ENCODE results near the gene TFAP2B. TPM values are rescaled to one million over a fixed set of nuclear protein-coding genes. Genes with fewer than 3 reads are reported as not detected.

The TFAP2B gene
- total RNA-seq, 1 experiment from 2014 or later, result not detected

GRCh38 chr6:50837589-50838445, 19.1 kb downstream of the TFAP2B start:
- Histone ChIP-seq H4K20me1 (ENCODE audit: control insufficient read depth, insufficient read depth, insufficient read length) (no peaks in the 10 kb centered on the region), H2BK120ac (ENCODE audit: low read depth, low read length, poor library complexity, severe bottlenecking) (no peak overlapping the region), H3K18ac (ENCODE audit: insufficient read length, low read depth, low read length) (no peak overlapping the region), H3K79me1 (ENCODE audit: insufficient read depth, low read depth, low read length, poor library complexity, severe bottlenecking) (no peaks in the 10 kb centered on the region), H3K27ac (ENCODE audit: insufficient read length, low read depth, low read length) (no peak overlapping the region), H2AK5ac (ENCODE audit: insufficient read length, low read length) (no peak overlapping the region), H3K23me2 (ENCODE audit: insufficient read length, low read depth, low read length, poor library complexity, severe bottlenecking) (peaks cover 4% of the 10 kb centered on the region), H3K9ac (ENCODE audit: extremely low read depth, insufficient read length, low read length) (no peak overlapping the region), H4K91ac (ENCODE audit: insufficient read length, low read depth, low read length) (no peak overlapping the region), H2BK5ac (ENCODE audit: insufficient read length, low read length) (no peak overlapping the region), H3K23ac (ENCODE audit: insufficient read length, low read depth, low read length) (no peak overlapping the region), H3K79me2 (ENCODE audit: insufficient read depth, low read length) (no peaks in the 10 kb centered on the region), H4K8ac (replicated peaks; ENCODE audit: insufficient read length, low read depth, low read length) (no peak overlapping the region), H3K9me3 (ENCODE audit: control insufficient read depth, low read depth, low read length) (no peaks in the 10 kb centered on the region), H3K4me1 (ENCODE audit: insufficient read depth, low read length) (0 out of 2 replicates have a peak, but pooled peaks cover 2% of the 10 kb centered on the region), H4K5ac (ENCODE audit: insufficient read length, low read depth, low read length) (no peak overlapping the region), H2AFZ (ENCODE audit: low read length) (no peak overlapping the region), H3K27me3 (ENCODE audit: insufficient read depth, low read length) (peaks cover 92% of the 10 kb centered on the region), H3K14ac (ENCODE audit: insufficient read depth, low read length) (no peak overlapping the region), H2BK12ac (ENCODE audit: insufficient read length, low read depth, low read length) (no peak overlapping the region), H3T11ph (ENCODE audit: low read length) (no peak overlapping the region), H3K56ac (ENCODE audit: insufficient read length, low read depth, low read length) (no peak overlapping the region), H3K4me2 (ENCODE audit: insufficient read depth, insufficient read length, low read length) (no peak overlapping the region), H3K4ac (ENCODE audit: low read depth, low read length) (no peak overlapping the region), H2BK20ac (ENCODE audit: low read depth, low read length, poor library complexity, severe bottlenecking) (no peak overlapping the region), H2BK15ac (ENCODE audit: low read depth, low read length) (no peak overlapping the region)
- peaks cover 100% of the 10 kb centered on the region for H3K27me3 Mint-ChIP-seq (ENCODE audit: low read depth)
- H3K27ac Mint-ChIP-seq, result no peak overlapping the region
- peaks cover 22 to 28% of the 10 kb centered on the region in 2 experiments for H3K4me1 Mint-ChIP-seq
- peaks cover 0 to 2% of the 10 kb centered on the region in 2 experiments; a peak in 2 of 5 replicates for H3K9me3 Mint-ChIP-seq
- no CpG with 5 or more reads among the region's 14 CpGs for WGBS (ENCODE audit: extremely low coverage, insufficient read length, low lambda C conversion rate)
- TF ChIP-seq CTCF (conservative IDR thresholded peaks at IDR 0.05), result no peak
- H3K4me3 Mint-ChIP-seq, result no peak overlapping the region
- H3K36me3 Mint-ChIP-seq (ENCODE audit: insufficient read depth in 1 of 3, low read depth in 3 of 3), result no peaks in the 10 kb centered on the region
- DNase-seq, result no peak

All from H9 (cell line).